GM18907 (cell line): ENCODE measurements around the gene OR13C2.
"Not testable (repeated sequence)": the region's sequence is repeated elsewhere in the genome, so short reads cannot be mapped to it uniquely, and the experiment has no call there.

ENCODE experiments used
- ATAC-seq: cut with Tn5 transposase; IDR thresholded peaks from one replicate; pipeline ENCODE4 v1.9.1; 2021; ENCODE audit warnings: mild to moderate bottlenecking, moderate library complexity; ENCODE audit not compliant: unreplicated experiment

The OR13C2 gene, protein sequence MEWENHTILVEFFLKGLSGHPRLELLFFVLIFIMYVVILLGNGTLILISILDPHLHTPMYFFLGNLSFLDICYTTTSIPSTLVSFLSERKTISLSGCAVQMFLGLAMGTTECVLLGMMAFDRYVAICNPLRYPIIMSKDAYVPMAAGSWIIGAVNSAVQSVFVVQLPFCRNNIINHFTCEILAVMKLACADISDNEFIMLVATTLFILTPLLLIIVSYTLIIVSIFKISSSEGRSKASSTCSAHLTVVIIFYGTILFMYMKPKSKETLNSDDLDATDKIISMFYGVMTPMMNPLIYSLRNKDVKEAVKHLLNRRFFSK

DNA sequence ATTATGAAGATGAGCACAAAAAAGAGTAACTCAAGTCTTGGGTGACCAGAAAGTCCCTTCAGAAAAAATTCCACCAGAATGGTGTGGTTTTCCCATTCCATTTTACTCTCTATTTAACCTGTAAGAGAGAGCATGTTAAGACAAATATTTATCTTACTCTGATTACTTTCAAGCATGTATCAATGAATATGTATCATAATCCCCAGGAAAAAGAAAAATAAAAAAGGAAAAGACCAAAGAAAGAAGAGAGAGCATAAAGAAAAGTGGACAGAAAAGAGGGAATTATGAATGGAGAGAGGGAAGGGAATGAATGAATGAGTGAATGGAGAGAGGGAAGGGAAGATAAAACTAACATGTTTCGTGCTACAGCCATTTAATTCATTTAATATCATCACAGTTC is at the start of gene OR13C2:
OR13C2 (minus strand) TSS at position 101 of the 400 bp plus-strand sequence; CDS start at position 101, 0 bp downstream.
- not testable (repeated sequence) for ATAC-seq

- ATAC-seq, result no peak
These were observed 30.0 kb upstream of the OR13C2 start for GRCh38 chr9:104635456-104635855.

- ATAC-seq, result no peak
These were observed 28.6 kb upstream of the OR13C2 start for GRCh38 chr9:104633976-104634520.

DNA sequence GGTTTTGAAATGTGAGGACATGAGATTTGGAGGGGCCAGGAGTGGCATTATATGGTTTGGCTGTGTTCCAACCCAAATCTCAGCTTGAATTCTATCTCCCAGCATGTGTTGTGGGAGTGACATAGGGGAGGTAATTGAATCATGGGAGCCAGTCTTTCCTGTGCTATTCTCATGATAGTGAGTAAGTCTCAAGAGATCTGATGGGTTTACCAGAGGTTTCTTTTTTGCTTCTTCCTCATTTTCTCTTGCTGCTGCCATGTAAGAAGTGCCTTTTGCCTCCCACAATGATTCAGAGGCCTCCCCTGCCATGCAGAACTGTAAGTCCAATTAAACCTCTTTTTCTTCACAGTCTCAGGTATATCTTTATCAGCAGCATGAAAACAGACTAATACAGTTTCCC is 20.5 kb upstream of the OR13C2 start:
- not testable (repeated sequence) for ATAC-seq

DNA sequence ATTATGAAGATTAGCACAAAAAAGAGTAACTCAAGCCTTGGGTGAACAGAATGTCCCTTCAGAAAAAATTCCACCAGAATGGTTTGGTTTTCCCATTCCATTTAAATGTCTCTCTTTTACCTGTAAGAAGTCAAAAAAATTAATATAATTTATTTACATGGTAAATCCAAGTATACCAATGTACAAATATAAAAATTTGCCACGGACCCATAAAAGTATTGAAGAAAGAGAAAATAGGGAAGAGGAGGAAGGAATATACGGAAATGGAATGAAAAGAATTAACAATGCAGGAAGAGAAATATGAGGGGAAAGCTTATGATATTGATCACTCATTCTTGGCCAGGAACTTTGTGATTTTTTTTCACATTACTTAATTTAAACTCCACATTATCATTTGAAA is 12.7 kb upstream of the OR13C2 start, which contains the start of gene OR13C9:
OR13C9 (minus strand) TSS at position 101 of the 400 bp plus-strand sequence; CDS start at position 101, 0 bp downstream.
- no peak for ATAC-seq

- ATAC-seq, result no peak
These were observed 12.0 kb upstream of the OR13C2 start for GRCh38 chr9:104617418-104617817.

DNA sequence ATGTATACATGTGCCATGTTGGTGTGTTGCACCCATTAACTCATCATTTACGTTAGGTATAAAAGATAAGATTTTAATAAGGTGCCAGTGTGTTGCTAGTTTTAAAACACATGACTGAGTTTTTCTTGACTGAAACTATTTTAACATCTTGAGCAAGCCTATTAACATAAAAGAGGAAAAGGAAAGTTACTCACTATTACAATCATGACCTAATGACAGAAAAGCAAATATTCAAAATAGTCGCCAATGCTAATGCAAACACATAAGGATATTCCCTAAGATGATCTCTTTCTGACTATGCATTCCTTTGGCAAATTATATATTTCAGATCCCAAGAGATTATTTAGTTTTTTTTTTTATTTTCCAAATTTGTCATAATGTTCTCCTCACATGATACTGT is 5.8 kb upstream of the OR13C2 start:
- ATAC-seq, result no peak

DNA sequence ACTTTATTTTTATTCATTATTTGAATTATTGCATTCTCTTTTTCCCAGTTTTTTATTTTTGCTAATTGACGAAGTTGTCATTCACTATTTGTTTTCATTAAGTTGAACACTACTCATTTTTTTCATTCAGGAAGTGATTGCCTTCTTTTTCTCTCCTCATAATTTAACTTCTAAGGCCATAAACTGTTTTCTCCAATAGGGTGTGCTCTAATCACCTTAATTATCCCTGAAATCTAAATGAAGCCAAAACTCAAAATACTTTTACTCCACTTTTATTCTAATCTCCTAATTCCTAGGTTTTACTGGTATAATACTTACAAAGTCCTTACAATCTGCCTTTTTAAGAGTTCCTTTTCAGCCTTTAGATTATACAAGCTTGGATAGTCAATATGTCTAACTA is 2.9 kb upstream of the OR13C2 start:
- no peak for ATAC-seq

- no peak for ATAC-seq
These were observed 725 bp upstream of the OR13C2 start for GRCh38 chr9:104606152-104606551.

DNA sequence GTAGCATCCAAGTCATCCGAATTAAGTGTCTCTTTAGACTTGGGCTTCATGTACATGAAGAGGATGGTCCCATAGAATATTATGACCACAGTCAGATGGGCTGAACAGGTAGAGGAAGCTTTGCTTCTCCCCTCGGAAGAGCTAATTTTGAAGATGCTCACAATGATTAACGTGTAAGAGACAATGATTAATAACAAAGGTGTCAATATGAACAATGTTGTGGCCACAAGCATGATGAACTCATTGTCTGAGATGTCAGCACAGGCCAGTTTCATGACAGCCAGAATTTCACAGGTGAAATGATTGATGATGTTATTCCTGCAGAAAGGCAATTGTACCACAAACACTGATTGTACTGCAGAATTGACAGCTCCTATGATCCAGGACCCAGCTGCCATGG is 626 bp downstream of the OR13C2 start:
- ATAC-seq, result peak; percentile 60

GRCh38 chr9:104599313-104599712 is 6.1 kb downstream of the OR13C2 start, which contains the start of gene OR13C5:
TSS of gene OR13C5 (minus strand) at chr9:104599413. CDS start at chr9:104599413, 0 bp downstream.
- ATAC-seq, result not testable (repeated sequence)

DNA sequence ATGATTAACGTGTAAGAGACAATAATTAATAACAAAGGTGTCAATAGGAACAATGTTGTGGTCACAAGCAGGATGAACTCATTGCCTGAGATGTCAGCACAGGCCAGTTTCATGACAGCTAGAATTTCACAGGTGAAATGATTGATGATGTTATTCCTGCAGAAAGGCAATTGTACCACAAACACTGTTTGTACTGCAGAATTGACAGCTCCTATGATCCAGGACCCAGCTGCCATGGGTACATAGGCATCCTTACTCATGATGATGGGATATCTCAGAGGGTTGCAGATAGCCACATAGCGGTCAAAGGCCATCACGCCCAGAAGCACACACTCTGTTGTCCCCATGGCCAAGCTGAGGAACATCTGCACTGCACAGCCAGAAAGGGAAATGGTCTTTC is 6.7 kb downstream of the OR13C2 start:
- ATAC-seq, result not testable (repeated sequence)

DNA sequence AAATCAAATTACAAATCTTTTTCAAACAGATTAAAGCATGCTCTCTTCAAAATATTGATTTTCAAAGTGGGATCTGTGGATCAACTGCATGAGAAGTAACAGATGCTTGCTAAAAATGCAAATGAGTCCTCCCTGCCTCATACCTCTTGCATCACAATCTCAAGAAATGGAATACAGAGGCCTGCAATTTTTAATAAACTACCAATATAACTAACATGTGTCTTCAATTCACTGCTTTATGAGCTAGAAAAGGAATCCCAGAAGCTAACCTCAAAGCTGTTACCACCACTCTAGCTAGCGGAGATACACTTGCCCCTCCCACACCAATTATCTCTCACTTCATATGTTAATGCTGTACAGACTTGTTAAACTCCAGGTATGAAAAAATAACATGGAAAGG is 15.8 kb downstream of the OR13C2 start:
- ATAC-seq, result no peak

- no peak for ATAC-seq
These were observed 18.8 kb downstream of the OR13C2 start for GRCh38 chr9:104586496-104587180.

- ATAC-seq, result no peak
These were observed 24.9 kb downstream of the OR13C2 start for GRCh38 chr9:104580562-104580961.

DNA sequence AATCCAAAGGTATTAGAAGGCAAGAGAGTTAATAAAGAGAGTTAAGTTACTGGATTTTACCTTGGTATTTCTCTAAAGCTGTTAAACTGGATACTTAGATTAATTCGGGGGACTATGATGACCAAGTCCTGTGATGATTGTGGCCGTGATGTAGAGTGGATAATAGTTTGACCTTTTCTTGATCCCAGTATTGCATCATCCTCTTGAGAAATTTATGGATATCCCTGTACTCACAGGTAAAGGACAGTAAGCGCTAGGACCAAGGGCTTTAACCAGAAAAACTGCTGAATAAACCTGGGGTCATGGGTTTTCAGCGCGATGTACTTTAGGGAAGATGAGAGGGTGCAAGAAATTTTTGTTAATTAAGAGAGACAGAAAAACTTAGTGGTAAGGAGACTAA is 28.2 kb downstream of the OR13C2 start:
- ATAC-seq, result no peak

- ATAC-seq, result no peak
These were observed 30.0 kb downstream of the OR13C2 start for GRCh38 chr9:104575456-104575855.

GRCh38 chr9:104572612-104573011 is 32.8 kb downstream of the OR13C2 start:
- no peak for ATAC-seq

GRCh38 chr9:104568868-104569267 is 36.6 kb downstream of the OR13C2 start, which contains the start of gene OR13C8:
TSS of gene OR13C8 (plus strand) at chr9:104569168. CDS start at chr9:104569168, 0 bp downstream.
- ATAC-seq, result no peak

GRCh38 chr9:104564358-104564757 is 41.1 kb downstream of the OR13C2 start:
- no peak for ATAC-seq

- ATAC-seq, result no peak
These were observed 48.4 kb downstream of the OR13C2 start for GRCh38 chr9:104556830-104557634.
